Gastrocnemius medialis (tissue), 4 donors: ENCODE measurements around the gene HLTF. TPM values are rescaled to one million over a fixed set of nuclear protein-coding genes. Genes with fewer than 3 reads are reported as not detected.

ENCODE experiments used
- ATAC-seq, 2 donors: fragments of 150-250 bp; one replicate each; pipeline ENCODE4 v1.9.1; 2016
- DNase-seq, 2 donors: peaks; one replicate each; pipeline ENCODE4 v3.0.0-alpha.2; 2019
- H3K27ac ChIP-seq, 4 donors: fragments of 200-600 bp; sonication (generic); 1 replicate in 1 of 4; 2 replicates in 3 of 4; pipeline ENCODE4 v1.5.1; 2016 to 2018; ENCODE audit warnings: mild to moderate bottlenecking in 2 of 4, moderate library complexity in 1 of 4
- H3K27me3 ChIP-seq, 3 donors: fragments of 200-600 bp; sonication (generic) in 2 of 3; 1 replicate in 1 of 3; 2 replicates in 2 of 3; pipeline versions ENCODE4 v1.5.1 to v1.6.0; 2016 to 2019; ENCODE audit warnings: mild to moderate bottlenecking in 1 of 3, moderate library complexity in 1 of 3
- H3K36me3 ChIP-seq, 2 donors: fragments of 200-600 bp; sonication (generic) in 1 of 2; one replicate each; pipeline ENCODE4 v1.5.1; 2017 to 2018
- H3K4me1 ChIP-seq, 2 donors: fragments of 200-600 bp; sonication (generic) in 1 of 2; one replicate each; pipeline ENCODE4 v1.5.1; 2016 to 2017; ENCODE audit warnings: mild to moderate bottlenecking in 2 of 2
- H3K4me3 ChIP-seq, 4 donors: fragments of 200-600 bp; sonication (generic) in 3 of 4; 1 replicate in 1 of 4; 2 replicates in 3 of 4; pipeline ENCODE4 v1.5.1; 2016 to 2019; ENCODE audit warnings: mild to moderate bottlenecking in 2 of 4
- H3K9me3 ChIP-seq, 3 donors: fragments of 200-600 bp; sonication (generic) in 2 of 3; 1 replicate in 1 of 3; 2 replicates in 2 of 3; pipeline ENCODE4 v1.5.1; 2016 to 2019
- CTCF ChIP-seq, 5 experiments: fragments of 450-650 bp in 3 of 5; fragments of 200-600 bp in 2 of 5; sonication (generic) in 2 of 5; IDR thresholded peaks in 4 of 5; conservative IDR thresholded peaks in 1 of 5; 1 replicate in 4 of 5; 2 replicates in 1 of 5; pipeline ENCODE4 v1.5.1; 2016 to 2019; ENCODE audit warnings: antibody characterized with exemption in 5 of 5, mild to moderate bottlenecking in 3 of 5, moderate library complexity in 3 of 5
- POLR2A ChIP-seq, 2 donors: fragments of 450-650 bp; IDR thresholded peaks; one replicate each; pipeline ENCODE4 v1.6.1; 2017; ENCODE audit warnings: antibody characterized with exemption in 2 of 2, mild to moderate bottlenecking in 2 of 2, moderate library complexity in 2 of 2
- in situ Hi-C, 4 donors: fragments of 200-750 bp; cut with MboI; loops; one replicate each; pipeline versions ENCODE4 v1.15.0 to v1.8.0; 2017; ENCODE audit warnings: low sequenced_read_pairs in 4 of 4
- intact Hi-C: fragments of 100-400 bp; cut with DNase I; formaldehyde crosslinking; loops from one replicate; pipeline ENCODE4 v1.15.1; 2023; ENCODE audit warnings: low total_unique reads
- total RNA-seq, 4 donors: library from RNA; depleted of rRNA; stranded (reverse); fragments of >200 nt; gene quantifications; one replicate each; pipeline versions ENCODE4 v1.1.0 to v1.2.3, GENCODE V29; 2016

The HLTF gene
- total RNA-seq, 4 donors from 2014 or later, result 2.8 to 11.0 (median 5.9) TPM

GRCh38 chr3:149120051-149120972 is 34.0 kb upstream of the HLTF start:
- intact Hi-C loops, result loop anchor here (1.0 to 5.0 kb wide), 3 partner anchors 153 to 362 kb away; no protein-coding TSS in a partner anchor
- no peaks in the 10 kb centered on the region for H3K4me1 ChIP-seq
- TF ChIP-seq POLR2A (IDR thresholded peaks at IDR 0.05), result no peak
- peak; percentile 48 to 74 (median 65) for TF ChIP-seq CTCF (IDR thresholded peaks at IDR 0.05 in 4 of 5, conservative IDR thresholded peaks at IDR 0.05 in 1 of 5)
- DNase-seq (no peak), ATAC-seq (peak; percentile 72 to 78)
- in situ Hi-C loops, result loop anchor here (5.0 to 25.0 kb wide), 4 partner anchors 152 to 367 kb away; partner anchors contain the start of gene CPA3 (in 2 of the 4)
- no peaks in the 10 kb centered on the region for H3K9me3 ChIP-seq
- no peak overlapping the region for H3K4me3 ChIP-seq
- no peaks in the 10 kb centered on the region for H3K27me3 ChIP-seq
- H3K27ac ChIP-seq, result no peak overlapping the region
- H3K36me3 ChIP-seq, result no peaks in the 10 kb centered on the region

DNA sequence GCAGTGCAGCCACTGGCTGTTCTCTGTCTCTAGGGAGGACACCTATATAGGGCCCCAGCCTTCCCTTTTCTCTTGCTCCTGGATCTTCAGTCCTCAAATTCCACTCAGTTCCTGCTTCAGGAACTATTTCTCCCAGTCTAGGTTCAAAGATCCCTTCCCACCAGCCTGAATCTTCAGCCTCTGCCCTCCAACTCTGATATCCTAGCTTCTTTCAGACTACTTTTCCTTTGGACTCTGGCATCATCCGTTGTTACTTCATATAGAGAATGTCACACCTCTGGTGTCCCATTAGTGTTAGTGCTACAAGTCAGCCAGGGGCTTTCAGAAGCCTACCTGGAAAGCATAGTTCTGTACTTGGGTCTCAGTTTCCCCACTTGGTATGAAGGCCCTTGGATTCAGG is 33.1 kb upstream of the HLTF start:
- no peak for DNase-seq
- no peaks in the 10 kb centered on the region for H3K4me1 ChIP-seq
- in situ Hi-C loops (loop anchor here (5.0 to 25.0 kb wide), 5 partner anchors 153 to 368 kb away; partner anchors contain the start of gene CPA3 (in 2 of the 4)), intact Hi-C loops (no loop called here)
- H3K27ac ChIP-seq, result no peak overlapping the region
- no peaks in the 10 kb centered on the region for H3K27me3 ChIP-seq
- ATAC-seq, result no peak
- TF ChIP-seq POLR2A (IDR thresholded peaks at IDR 0.05) (no peak), CTCF (IDR thresholded peaks at IDR 0.05 in 4 of 5, conservative IDR thresholded peaks at IDR 0.05 in 1 of 5) (no peak)
- no peak overlapping the region for H3K4me3 ChIP-seq
- H3K9me3 ChIP-seq, result no peaks in the 10 kb centered on the region
- H3K36me3 ChIP-seq, result no peaks in the 10 kb centered on the region

GRCh38 chr3:149118724-149119123 is 32.4 kb upstream of the HLTF start:
- ATAC-seq, result no peak
- in situ Hi-C loops, result loop anchor here (5.0 to 25.0 kb wide), 5 partner anchors 154 to 369 kb away; partner anchors contain the start of gene CPA3 (in 2 of the 4)

GRCh38 chr3:149115114-149115513 is 28.8 kb upstream of the HLTF start:
- ATAC-seq (no peak), DNase-seq (no peak)
- Histone ChIP-seq H3K4me1 (no peaks in the 10 kb centered on the region), H3K27ac (no peak overlapping the region), H3K9me3 (no peaks in the 10 kb centered on the region), H3K36me3 (no peaks in the 10 kb centered on the region), H3K27me3 (no peaks in the 10 kb centered on the region), H3K4me3 (no peak overlapping the region)
- intact Hi-C loops (no loop called here), in situ Hi-C loops (loop anchor here (5.0 to 25.0 kb wide), 5 partner anchors 157 to 372 kb away; partner anchors contain the start of gene CPA3 (in 2 of the 4))
- TF ChIP-seq POLR2A (IDR thresholded peaks at IDR 0.05) (no peak), CTCF (IDR thresholded peaks at IDR 0.05 in 4 of 5, conservative IDR thresholded peaks at IDR 0.05 in 1 of 5) (no peak)

More at GRCh38 chr3:149118724-149119123, 32.4 kb upstream of the HLTF start:
- intact Hi-C loops, result no loop called here
- no peak overlapping the region for H3K4me3 ChIP-seq
- no peaks in the 10 kb centered on the region for H3K27me3 ChIP-seq
- no peak overlapping the region for H3K27ac ChIP-seq
- H3K4me1 ChIP-seq, result no peaks in the 10 kb centered on the region
- DNase-seq, result no peak
- no peaks in the 10 kb centered on the region for H3K9me3 ChIP-seq
- no peaks in the 10 kb centered on the region for H3K36me3 ChIP-seq
- TF ChIP-seq POLR2A (IDR thresholded peaks at IDR 0.05), result no peak
- TF ChIP-seq CTCF (IDR thresholded peaks at IDR 0.05 in 4 of 5, conservative IDR thresholded peaks at IDR 0.05 in 1 of 5), result no peak
